AG04449 (cell line): ENCODE results near the gene PTGER3.

Experiments used
- CTCF ChIA-PET: fragments of 350-600 bp; formaldehyde crosslinking; extraction: SDS; loops from one replicate; lab custom pipeline; 2021; ENCODE audit warnings: antibody characterized with exemption; lab: Yijun Ruan, JAX
- POLR2A ChIA-PET: fragments of 400-600, 350-600 bp; formaldehyde crosslinking; extraction: SDS; loops from one replicate; lab custom pipeline; 2020; ENCODE audit warnings: antibody characterized with exemption, inconsistent platforms; lab: Yijun Ruan, JAX
- DNase-seq: peaks from one replicate; pipeline ENCODE4 v3.0.0-alpha.2; 2010; ENCODE audit warnings: low read depth, low spot score
- H3K4me3 ChIP-seq: 2 replicates; pipeline ENCODE4 v1.5.1; 2011; ENCODE audit warnings: low read depth, mild to moderate bottlenecking, control low read depth, low read length
- CTCF ChIP-seq: IDR thresholded peaks from one replicate; pipeline ENCODE4 v1.5.1; 2011; ENCODE audit warnings: mild to moderate bottlenecking, moderate library complexity, low read length, control low read depth, inconsistent platforms; ENCODE audit not compliant: insufficient read depth; ENCODE audit errors: missing control alignments

PTGER3 gene

GRCh38 chr1:70980361-70980760 lies 67.3 kb downstream of the PTGER3 start:
- POLR2A ChIA-PET, result no interaction called here
- no peak for DNase-seq
- H3K4me3 ChIP-seq, result no peak overlapping the region
- CTCF ChIA-PET, result no interaction called here
- no peak for TF ChIP-seq CTCF

- DNase-seq, result no peak
- TF ChIP-seq CTCF, result no peak
- ChIA-PET POLR2A (no interaction called here), CTCF (no interaction called here)
- no peak overlapping the region for H3K4me3 ChIP-seq
These were observed 67.7 kb downstream of the PTGER3 start for GRCh38 chr1:70979881-70980280.

- H3K4me3 ChIP-seq, result no peak overlapping the region
- ChIA-PET CTCF (no interaction called here), POLR2A (no interaction called here)
- no peak for DNase-seq
- no peak for TF ChIP-seq CTCF
These were observed 68.3 kb downstream of the PTGER3 start for GRCh38 chr1:70979313-70979712.

GRCh38 chr1:70978623-70979022 lies 69.0 kb downstream of the PTGER3 start:
- ChIA-PET POLR2A (no interaction called here), CTCF (no interaction called here)
- H3K4me3 ChIP-seq, result no peak overlapping the region
- no peak for DNase-seq
- no peak for TF ChIP-seq CTCF

- ChIA-PET CTCF (interaction anchor here (1.1 kb wide), 1 partner anchor 10 kb away, joined by 3 read pairs; no protein-coding TSS in a partner anchor), POLR2A (no interaction called here)
- no peak overlapping the region for H3K4me3 ChIP-seq
- TF ChIP-seq CTCF, result no peak
- no peak for DNase-seq
These were observed 70.0 kb downstream of the PTGER3 start for GRCh38 chr1:70977575-70977974.

- TF ChIP-seq CTCF, result no peak
- DNase-seq, result no peak
- CTCF ChIA-PET, result interaction anchor here (1.1 kb wide), 1 partner anchor 9 kb away, joined by 3 read pairs; no protein-coding TSS in a partner anchor
- no peak overlapping the region for H3K4me3 ChIP-seq
- POLR2A ChIA-PET, result no interaction called here
These were observed 70.6 kb downstream of the PTGER3 start for GRCh38 chr1:70977041-70977440.
